Measurements from ENCODE around the gene RRAS. TPM values are rescaled to one million over a fixed set of nuclear protein-coding genes. Genes with fewer than 3 reads are reported as not detected.
A peak's percentile ranks its signal among the peaks of the same experiment; 100 is the strongest.
"Not testable (repeated sequence)": the region's sequence is repeated elsewhere in the genome, so short reads cannot be mapped to it uniquely, and the experiment has no call there.

Gene RRAS
- total and polyA plus RNA-seq, 9 donors: 15.3 to 36.4 (median 31.4) TPM

DNA sequence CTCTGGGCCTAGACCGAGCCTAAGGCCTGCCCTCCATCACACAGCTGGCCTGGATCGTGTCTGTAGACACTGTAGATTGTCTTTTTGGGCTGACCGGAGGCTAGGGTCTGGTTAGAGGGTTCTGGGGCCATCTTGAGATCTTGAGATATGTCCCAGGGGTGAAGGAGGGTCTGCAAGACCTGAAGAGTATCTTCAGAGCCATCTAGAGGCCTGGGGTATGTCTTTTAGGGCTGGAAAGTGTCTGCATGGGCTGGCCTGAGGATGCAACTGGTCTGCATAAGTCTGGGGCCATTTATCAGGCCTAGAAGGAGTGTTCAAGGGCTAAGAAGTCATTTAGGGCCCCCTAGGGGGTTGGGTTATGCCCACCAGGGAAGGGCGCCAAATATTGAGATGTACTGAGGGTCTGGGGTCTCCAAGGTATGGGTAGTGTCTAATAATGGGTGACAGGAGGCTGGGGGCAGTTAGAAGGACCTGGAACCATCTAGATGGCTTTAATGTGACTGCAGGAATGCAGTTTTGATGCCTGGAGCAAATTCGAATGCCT is 2.6 kb upstream of the RRAS start:
- Histone ChIP-seq H3K4me1 (ENCODE audit: control insufficient read depth, insufficient read depth, low read length) (peaks cover 47% of the 10 kb centered on the region), H3K27ac (ENCODE audit: low read length) (peak overlapping the region; percentile 95), H3K9me3 (replicated peaks; ENCODE audit: control insufficient read depth, low read depth, low read length) (no peaks in the 10 kb centered on the region), H3K4me3 (ENCODE audit: low read length) (peak overlapping the region; percentile 92), H3K36me3 (ENCODE audit: control insufficient read depth, insufficient read depth, low read length) (peaks cover 29% of the 10 kb centered on the region), H3K27me3 (ENCODE audit: control insufficient read depth, insufficient read depth, low read length) (no peaks in the 10 kb centered on the region)
- DNase-seq: peak; percentile 70
- 4% methylated on average over 4 of the region's 5 CpGs for WGBS (ENCODE audit: insufficient coverage)

DNA sequence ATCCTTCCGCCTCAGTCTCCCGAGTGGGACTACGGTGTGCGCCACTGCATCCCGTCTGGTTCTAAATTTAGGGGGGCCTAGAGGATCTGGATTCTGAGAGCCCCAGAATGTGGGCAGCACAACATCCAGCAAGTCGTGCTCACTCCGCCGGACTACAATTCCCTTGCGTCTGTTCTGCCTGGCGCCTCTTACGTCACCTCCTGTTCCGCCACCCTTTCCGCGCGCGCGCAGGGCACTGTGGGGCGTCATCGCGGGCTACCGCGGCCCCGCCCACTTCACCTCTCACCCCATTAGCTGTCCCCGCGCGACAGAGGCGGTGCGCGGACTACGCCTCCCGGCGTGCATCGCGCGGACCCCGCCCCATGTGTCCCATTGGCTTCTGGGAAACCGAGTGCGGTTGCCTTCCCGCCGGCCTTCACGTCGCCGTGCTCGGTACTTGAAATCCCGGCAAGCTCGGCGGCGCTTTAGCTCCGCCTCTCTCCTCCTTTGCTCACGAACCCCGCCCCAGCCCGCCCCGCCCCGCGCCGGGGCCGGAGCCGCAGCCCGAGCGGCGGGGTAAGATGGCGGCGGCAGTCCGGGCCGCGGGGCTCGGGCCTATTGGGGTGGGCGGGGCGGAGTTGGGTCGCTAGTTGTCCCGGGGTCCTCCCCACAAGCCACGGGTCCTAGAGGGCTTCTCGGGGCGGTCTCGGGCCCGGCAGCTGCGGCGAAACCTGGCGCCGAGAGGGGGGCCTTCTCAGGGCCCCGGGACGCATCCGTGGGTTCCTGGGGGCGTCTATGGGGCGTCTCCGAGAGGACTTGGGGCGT is 1.9 kb upstream of the RRAS start, which contains the start of gene SCAF1:
Gene SCAF1, plus strand, starts transcription at position 522 of the 804 bp plus-strand sequence. CDS start 2,818 bp downstream, outside the sequence.
- peaks cover 51% of the 10 kb centered on the region for H3K4me1 ChIP-seq (ENCODE audit: control insufficient read depth, insufficient read depth, low read length)
- peak; percentile 100 for DNase-seq
- H3K27ac ChIP-seq (ENCODE audit: low read length): peak within 1 kb of the TSS; percentile 100
- H3K9me3 ChIP-seq (replicated peaks; ENCODE audit: control insufficient read depth, low read depth, low read length): no peaks in the 10 kb centered on the region
- H3K36me3 ChIP-seq (ENCODE audit: control insufficient read depth, insufficient read depth, low read length): peaks cover 25% of the 10 kb centered on the region
- H3K4me3 ChIP-seq (ENCODE audit: low read length): peak within 1 kb of the TSS; percentile 92
- WGBS (ENCODE audit: insufficient coverage): under 1% methylated on average over 77 of the region's 87 CpGs
- peaks cover 4% of the 10 kb centered on the region for H3K27me3 ChIP-seq (ENCODE audit: control insufficient read depth, insufficient read depth, low read length)

DNA sequence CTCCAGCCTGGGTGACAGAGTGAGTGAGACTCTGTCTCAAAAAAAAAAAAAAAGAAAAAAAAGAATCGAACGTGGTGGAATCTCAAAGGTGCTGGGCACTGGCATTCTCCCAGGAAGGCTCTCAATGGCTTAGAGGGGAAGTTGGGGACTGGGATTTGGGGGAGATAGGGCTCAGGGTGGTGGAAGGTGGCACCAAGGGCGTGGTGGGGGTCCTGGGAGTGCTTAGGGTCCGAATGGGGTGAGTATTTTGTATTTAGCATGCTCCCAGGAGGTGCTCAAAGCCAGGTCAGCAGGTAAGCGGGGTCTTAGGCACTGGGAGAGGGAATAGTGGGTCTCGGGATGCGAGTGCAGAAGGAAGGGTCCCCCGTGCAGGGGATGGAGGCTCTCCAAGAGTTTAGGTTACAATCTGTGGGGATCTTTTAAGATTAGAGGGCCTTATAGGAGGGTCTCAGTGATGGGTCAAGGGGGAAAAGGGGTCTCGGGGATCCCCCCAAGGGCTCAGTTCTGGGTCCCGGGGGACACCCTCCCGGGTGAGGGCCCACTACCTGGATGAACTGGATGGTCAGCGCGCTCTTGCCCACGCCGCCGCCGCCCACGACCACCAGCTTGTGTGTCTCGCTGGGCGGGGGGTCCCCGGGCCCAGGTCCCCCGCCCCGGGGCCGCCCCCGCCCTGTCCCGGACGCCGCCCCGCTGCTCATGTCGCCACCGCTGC is 386 bp downstream of the RRAS start:
- H3K4me3 ChIP-seq (ENCODE audit: low read length): peak overlapping the region; percentile 64
- H3K27ac ChIP-seq (ENCODE audit: low read length): peak overlapping the region; percentile 96
- WGBS (ENCODE audit: insufficient coverage): 7% methylated on average over 19 of the region's 31 CpGs
- peak; percentile 63 for DNase-seq
- no peaks in the 10 kb centered on the region for H3K9me3 ChIP-seq (replicated peaks; ENCODE audit: control insufficient read depth, low read depth, low read length)
- H3K36me3 ChIP-seq (ENCODE audit: control insufficient read depth, insufficient read depth, low read length): peaks cover 9% of the 10 kb centered on the region
- H3K27me3 ChIP-seq (ENCODE audit: control insufficient read depth, insufficient read depth, low read length): peaks cover 13% of the 10 kb centered on the region
- H3K4me1 ChIP-seq (ENCODE audit: control insufficient read depth, insufficient read depth, low read length): peaks cover 71% of the 10 kb centered on the region

DNA sequence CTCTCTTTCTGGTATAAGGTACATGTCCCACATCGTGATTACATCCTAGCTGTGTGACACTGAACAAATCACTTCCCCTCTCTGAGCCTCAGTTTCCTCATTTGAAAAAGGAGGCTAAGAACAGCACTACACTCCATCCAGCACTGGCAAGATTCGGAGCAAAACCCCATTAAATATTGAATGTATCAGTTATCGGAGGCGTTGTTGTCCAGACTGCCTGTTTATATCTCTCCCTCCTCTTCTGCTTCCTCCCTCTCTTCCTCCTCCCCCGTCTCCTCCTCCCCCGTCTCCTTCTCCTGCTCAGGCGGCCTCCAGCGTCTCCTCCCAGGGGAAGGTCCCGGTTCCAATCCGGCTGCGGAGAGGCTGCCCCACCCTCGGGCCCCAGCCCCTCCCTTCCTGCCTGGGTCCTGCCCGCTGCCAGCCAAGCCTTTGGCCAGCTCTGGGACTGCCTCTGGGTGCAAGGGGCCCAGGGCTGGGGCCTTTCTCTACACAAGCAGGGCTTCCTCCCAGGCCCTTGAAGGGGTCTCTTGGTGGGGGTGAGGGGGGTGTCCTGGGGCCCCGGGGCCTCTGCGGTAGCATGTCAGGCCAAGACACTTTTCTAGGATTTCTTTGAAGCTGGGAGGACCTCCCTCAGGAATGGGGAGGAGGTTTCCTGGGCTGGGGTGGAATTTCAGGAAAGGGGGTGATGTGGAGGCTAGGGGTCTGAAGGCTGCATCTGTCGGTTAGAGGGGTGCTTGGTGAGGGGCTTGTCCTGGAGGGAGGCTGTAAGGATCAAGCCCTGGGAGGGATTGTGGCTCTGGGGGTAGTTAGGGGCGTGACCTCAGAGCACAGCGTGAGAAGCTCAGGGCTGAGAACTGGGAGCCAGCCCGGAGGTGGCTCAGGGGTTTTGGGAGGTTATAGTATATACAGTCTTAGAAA is 1.9 kb downstream of the RRAS start:
- Histone ChIP-seq H3K4me3 (ENCODE audit: low read length) (peak overlapping the region; percentile 27), H3K4me1 (ENCODE audit: control insufficient read depth, insufficient read depth, low read length) (peaks cover 65% of the 10 kb centered on the region), H3K27me3 (ENCODE audit: control insufficient read depth, insufficient read depth, low read length) (peaks cover 13% of the 10 kb centered on the region), H3K36me3 (ENCODE audit: control insufficient read depth, insufficient read depth, low read length) (peaks cover 4% of the 10 kb centered on the region), H3K9me3 (replicated peaks; ENCODE audit: control insufficient read depth, low read depth, low read length) (no peaks in the 10 kb centered on the region), H3K27ac (ENCODE audit: low read length) (peak overlapping the region; percentile 64)
- WGBS (ENCODE audit: insufficient coverage): 12% methylated on average over 9 of the region's 19 CpGs
- DNase-seq: peak; percentile 81

DNA sequence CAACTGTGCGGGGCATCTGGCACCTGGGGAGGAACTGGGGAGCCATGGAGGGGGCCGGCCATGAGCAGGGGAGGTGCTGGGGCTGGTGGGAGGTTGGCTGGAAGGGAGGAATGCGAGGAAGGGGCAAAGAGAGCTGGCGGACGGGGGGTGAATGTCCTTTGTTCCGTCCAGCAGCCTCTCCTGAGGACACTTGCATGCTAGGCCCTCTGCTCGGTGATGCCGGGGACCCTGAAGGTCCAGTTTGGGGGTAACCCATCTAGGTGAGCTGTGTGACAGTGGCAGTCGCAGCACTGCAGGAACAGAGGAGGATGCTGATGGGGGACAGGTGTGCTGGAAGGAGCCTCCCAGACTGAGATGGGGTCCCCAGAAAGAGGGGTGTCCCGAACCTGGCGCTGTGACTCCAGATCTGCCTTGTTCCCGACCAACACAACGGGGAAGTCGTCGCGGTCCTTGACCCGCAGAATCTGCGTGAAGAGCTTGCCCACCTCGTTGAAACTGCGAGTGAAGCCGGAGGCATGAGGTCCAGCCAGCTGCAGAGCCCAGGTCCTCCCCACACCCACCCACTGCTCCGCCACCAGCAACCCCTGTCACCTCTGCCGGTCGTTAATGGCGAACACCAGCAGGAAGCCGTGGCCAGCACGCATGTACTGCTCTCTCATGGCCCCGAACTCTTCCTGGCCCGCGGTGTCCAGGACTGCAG is 3.6 kb downstream of the RRAS start:
- no peak overlapping the region for H3K4me3 ChIP-seq (ENCODE audit: low read length)
- 60% methylated on average over 28 of the region's 30 CpGs for WGBS (ENCODE audit: insufficient coverage)
- peaks cover 58% of the 10 kb centered on the region for H3K4me1 ChIP-seq (ENCODE audit: control insufficient read depth, insufficient read depth, low read length)
- H3K27me3 ChIP-seq (ENCODE audit: control insufficient read depth, insufficient read depth, low read length): peaks cover 13% of the 10 kb centered on the region
- H3K9me3 ChIP-seq (replicated peaks; ENCODE audit: control insufficient read depth, low read depth, low read length): no peaks in the 10 kb centered on the region
- H3K36me3 ChIP-seq (ENCODE audit: control insufficient read depth, insufficient read depth, low read length): peaks cover 4% of the 10 kb centered on the region
- no peak for DNase-seq
- H3K27ac ChIP-seq (ENCODE audit: low read length): no peak overlapping the region

DNA sequence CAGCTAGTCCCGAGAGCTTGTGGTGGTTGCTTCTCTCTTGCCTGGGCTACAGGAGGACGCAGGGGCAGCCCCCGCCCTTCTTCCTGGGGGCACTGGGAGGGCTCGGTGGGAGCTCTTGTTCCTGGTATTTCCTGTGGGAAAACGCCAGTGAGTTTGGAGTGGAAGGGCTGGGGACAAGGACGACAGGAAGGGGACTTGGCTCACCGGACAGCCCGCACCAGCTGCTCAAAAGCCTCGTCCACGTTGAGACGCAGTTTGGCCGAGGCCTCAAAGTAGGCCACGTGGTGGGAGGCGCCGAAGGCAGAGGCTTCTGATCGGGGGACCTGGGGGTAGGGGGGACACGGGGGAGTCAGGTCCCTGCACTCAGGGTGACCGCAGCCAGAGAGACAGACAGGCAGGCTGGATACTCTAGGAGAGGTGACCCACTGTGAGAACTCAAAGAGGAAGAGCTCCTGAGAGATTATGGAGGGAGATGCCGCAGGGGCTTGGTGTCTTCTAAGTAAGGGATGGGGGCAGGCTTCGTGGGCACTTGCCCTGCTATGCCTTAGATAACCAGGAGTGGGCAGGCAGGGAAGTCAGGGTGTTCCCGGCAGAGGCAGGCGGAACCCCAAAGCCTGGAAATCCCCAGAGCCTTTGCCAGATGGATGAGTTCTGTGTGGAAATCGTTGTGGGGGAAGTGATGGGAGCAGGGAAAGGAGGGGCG is 4.3 kb downstream of the RRAS start:
- Histone ChIP-seq H3K27ac (ENCODE audit: low read length) (peak overlapping the region; percentile 20), H3K4me1 (ENCODE audit: control insufficient read depth, insufficient read depth, low read length) (peaks cover 55% of the 10 kb centered on the region), H3K36me3 (ENCODE audit: control insufficient read depth, insufficient read depth, low read length) (peaks cover 4% of the 10 kb centered on the region), H3K4me3 (ENCODE audit: low read length) (no peak overlapping the region), H3K9me3 (replicated peaks; ENCODE audit: control insufficient read depth, low read depth, low read length) (no peaks in the 10 kb centered on the region), H3K27me3 (ENCODE audit: control insufficient read depth, insufficient read depth, low read length) (peaks cover 13% of the 10 kb centered on the region)
- 28% methylated on average over 19 of the region's 24 CpGs for WGBS (ENCODE audit: insufficient coverage)
- peak; percentile 50 for DNase-seq

DNA sequence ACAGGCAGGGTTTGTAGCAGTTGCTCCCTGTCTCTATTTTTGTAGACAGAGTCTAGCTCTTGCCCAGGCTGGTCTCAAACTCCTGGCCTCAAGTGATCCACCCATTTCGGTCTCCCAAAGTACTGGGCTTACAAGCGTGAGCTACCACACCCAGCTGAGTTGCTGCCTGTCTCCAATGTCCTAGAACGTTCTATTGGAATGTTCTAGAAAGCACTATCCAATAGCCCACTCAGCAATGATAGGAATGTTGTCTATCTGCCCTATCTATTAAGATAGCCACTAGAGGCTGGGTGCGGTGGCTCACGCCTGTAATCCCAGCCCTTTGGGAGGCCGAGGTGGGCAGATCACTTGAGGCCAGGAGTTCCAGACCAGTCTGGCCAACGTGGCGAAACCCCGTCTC is 6.7 kb downstream of the RRAS start:
- H3K4me3 ChIP-seq (ENCODE audit: low read length); H3K9me3 ChIP-seq (replicated peaks; ENCODE audit: control insufficient read depth, low read depth, low read length); H3K36me3 ChIP-seq (ENCODE audit: control insufficient read depth, insufficient read depth, low read length); DNase-seq: not testable (repeated sequence)
- peaks cover 13% of the 10 kb centered on the region for H3K27me3 ChIP-seq (ENCODE audit: control insufficient read depth, insufficient read depth, low read length)
- WGBS (ENCODE audit: insufficient coverage): 59% methylated on average over 7 of the region's 9 CpGs
- peaks cover 39% of the 10 kb centered on the region for H3K4me1 ChIP-seq (ENCODE audit: control insufficient read depth, insufficient read depth, low read length)
- peak overlapping the region; percentile 29 for H3K27ac ChIP-seq (ENCODE audit: low read length)

DNA sequence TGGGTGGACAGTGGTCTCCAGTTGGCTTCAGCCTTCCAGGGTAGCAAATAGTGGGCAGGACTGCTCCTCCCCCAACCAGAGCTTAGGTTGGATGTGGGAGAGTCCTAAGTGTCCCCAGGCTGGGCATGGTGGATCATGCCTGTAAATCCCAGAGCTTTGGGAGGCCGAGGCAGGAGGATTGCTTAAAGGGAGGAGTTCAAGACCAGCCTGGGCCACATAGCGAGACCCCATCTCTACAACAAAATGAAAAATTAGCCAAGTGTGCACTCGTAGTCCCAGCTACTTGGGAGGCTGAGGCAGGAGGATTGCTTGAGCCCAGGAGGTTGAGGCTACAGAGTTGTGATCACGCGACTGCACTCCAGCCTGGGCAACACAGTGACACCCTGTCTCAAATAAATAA is 7.4 kb downstream of the RRAS start:
- no CpG with 5 or more reads among the region's 5 CpGs for WGBS (ENCODE audit: insufficient coverage)
- Histone ChIP-seq H3K4me3 (ENCODE audit: low read length) (no peak overlapping the region), H3K4me1 (ENCODE audit: control insufficient read depth, insufficient read depth, low read length) (peaks cover 32% of the 10 kb centered on the region), H3K27ac (ENCODE audit: low read length) (no peak overlapping the region), H3K27me3 (ENCODE audit: control insufficient read depth, insufficient read depth, low read length) (peaks cover 13% of the 10 kb centered on the region), H3K9me3 (replicated peaks; ENCODE audit: control insufficient read depth, low read depth, low read length) (no peaks in the 10 kb centered on the region), H3K36me3 (ENCODE audit: control insufficient read depth, insufficient read depth, low read length) (peaks cover 10% of the 10 kb centered on the region)
- no peak for DNase-seq

Data from muscle of leg (tissue), 11 donors.